SU-DHL-6 (cell line): Measurements from ENCODE around the gene FRMD4B.

Experiments
- H2AFZ ChIP-seq: fragments of 200-600 bp; sonication (generic); 2 replicates; pipeline ENCODE4 v1.6.1; 2014; ENCODE audit warnings: low read depth, mild to moderate bottlenecking, moderate library complexity, mixed read lengths, antibody characterized with exemption, low read length; ENCODE audit not compliant: severe bottlenecking
- H3F3A ChIP-seq: fragments of 200-600 bp; shearing (Covaris generic); 2 replicates; pipeline ENCODE4 v1.6.0; 2016; ENCODE audit warnings: antibody characterized with exemption, mild to moderate bottlenecking; ENCODE audit not compliant: insufficient read depth
- H3K27ac ChIP-seq: fragments of 200-600 bp; sonication (generic); 2 replicates; pipeline ENCODE4 v1.5.1; 2016; ENCODE audit warnings: low read depth, mild to moderate bottlenecking, low read length, moderate library complexity, mixed read lengths
- H3K27me3 ChIP-seq: fragments of 200-600 bp; sonication (generic), shearing (Covaris generic); 2 replicates; pipeline ENCODE4 v1.6.0; 2014; ENCODE audit warnings: mild to moderate bottlenecking, low read length
- H3K36me3 ChIP-seq: fragments of 200-600 bp; sonication (generic); 2 replicates; pipeline ENCODE4 v1.6.1; 2014; ENCODE audit warnings: mild to moderate bottlenecking, low read length, mixed read lengths
- H3K4me2 ChIP-seq: fragments of 300-600, 200-600 bp; shearing (Covaris generic), sonication (generic); 2 replicates; pipeline ENCODE4 v1.6.0; 2014; ENCODE audit warnings: low read length, low read depth, mild to moderate bottlenecking; ENCODE audit not compliant: poor library complexity, severe bottlenecking
- H3K4me3 ChIP-seq: fragments of 200-600 bp; sonication (generic); 2 replicates; pipeline ENCODE4 v1.5.1; 2014; ENCODE audit warnings: antibody characterized with exemption, low read length, mild to moderate bottlenecking, mixed read lengths; ENCODE audit not compliant: insufficient read depth, poor library complexity, severe bottlenecking
- H3K79me2 ChIP-seq: fragments of 200-600 bp; sonication (generic); 2 replicates; pipeline ENCODE4 v1.6.1; 2014; ENCODE audit warnings: mild to moderate bottlenecking, low read length, moderate library complexity; ENCODE audit not compliant: insufficient read depth
- H3K9ac ChIP-seq: fragments of 200-600 bp; sonication (generic); 2 replicates; pipeline ENCODE4 v1.7.0; 2014; ENCODE audit warnings: mild to moderate bottlenecking, low read length
- H3K9me2 ChIP-seq: fragments of 200-600 bp; sonication (generic); replicated peaks from 2 replicates; pipeline ENCODE4 v1.6.1; 2014; ENCODE audit warnings: low read length; ENCODE audit not compliant: insufficient read depth
- H3K9me3 ChIP-seq: fragments of 200-600 bp; sonication (generic); 2 replicates; pipeline ENCODE4 v1.6.1; 2014; ENCODE audit warnings: low read length, mixed read lengths; ENCODE audit not compliant: insufficient read depth
- H4K20me1 ChIP-seq: fragments of 200-600 bp; sonication (generic); 2 replicates; pipeline ENCODE4 v1.6.1; 2014; ENCODE audit warnings: low read depth, mild to moderate bottlenecking, antibody characterized with exemption, low read length, moderate library complexity, mixed read lengths
- EZH2phosphoT487 ChIP-seq: fragments of 200-600 bp; sonication (generic), shearing (Covaris generic); conservative IDR thresholded peaks from 2 replicates; pipeline ENCODE4 v1.6.1; 2018; ENCODE audit warnings: mild to moderate bottlenecking, antibody characterized with exemption, low read length, moderate library complexity, mixed read lengths
- TF ChIP-seq, protein P1 (sequence below): fragments of 200-600 bp; sonication (generic); IDR thresholded peaks from one replicate; pipeline ENCODE4 v1.5.1; 2017; ENCODE audit warnings: antibody characterized with exemption, mild to moderate bottlenecking, low read length, moderate library complexity; ENCODE audit not compliant: insufficient read depth, poor library complexity, severe bottlenecking

FRMD4B gene

DNA sequence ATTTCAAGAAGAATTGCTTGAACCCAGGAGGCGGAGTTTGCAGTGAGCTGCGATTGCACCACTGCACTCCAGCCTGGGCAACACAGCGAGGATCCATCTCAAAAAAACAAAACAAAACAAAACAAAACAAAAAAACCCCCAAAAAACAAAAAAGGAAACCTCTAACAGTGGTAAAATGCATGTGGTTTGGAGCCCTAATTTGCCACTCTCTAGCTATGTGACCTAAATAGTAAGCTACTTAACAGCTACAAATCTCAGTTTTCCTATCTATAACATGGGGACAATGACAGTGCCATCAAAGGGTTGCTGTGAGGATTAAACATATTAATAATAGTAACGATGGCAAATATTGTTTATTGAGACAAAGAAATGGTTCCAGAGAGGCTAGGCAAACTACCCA lies 144.1 kb downstream of the FRMD4B start:
- H3K9me3 ChIP-seq = no peaks in the 10 kb centered on the region
- no peaks in the 10 kb centered on the region for H4K20me1 ChIP-seq
- no peak overlapping the region for H3K27ac ChIP-seq
- H3F3A ChIP-seq = no peaks in the 10 kb centered on the region
- no peak overlapping the region for H3K9ac ChIP-seq
- no peak overlapping the region for H3K4me2 ChIP-seq
- no peaks in the 10 kb centered on the region for H3K9me2 ChIP-seq
- H2AFZ ChIP-seq = no peak overlapping the region
- H3K27me3 ChIP-seq = no peaks in the 10 kb centered on the region
- TF ChIP-seq, protein P1, sequence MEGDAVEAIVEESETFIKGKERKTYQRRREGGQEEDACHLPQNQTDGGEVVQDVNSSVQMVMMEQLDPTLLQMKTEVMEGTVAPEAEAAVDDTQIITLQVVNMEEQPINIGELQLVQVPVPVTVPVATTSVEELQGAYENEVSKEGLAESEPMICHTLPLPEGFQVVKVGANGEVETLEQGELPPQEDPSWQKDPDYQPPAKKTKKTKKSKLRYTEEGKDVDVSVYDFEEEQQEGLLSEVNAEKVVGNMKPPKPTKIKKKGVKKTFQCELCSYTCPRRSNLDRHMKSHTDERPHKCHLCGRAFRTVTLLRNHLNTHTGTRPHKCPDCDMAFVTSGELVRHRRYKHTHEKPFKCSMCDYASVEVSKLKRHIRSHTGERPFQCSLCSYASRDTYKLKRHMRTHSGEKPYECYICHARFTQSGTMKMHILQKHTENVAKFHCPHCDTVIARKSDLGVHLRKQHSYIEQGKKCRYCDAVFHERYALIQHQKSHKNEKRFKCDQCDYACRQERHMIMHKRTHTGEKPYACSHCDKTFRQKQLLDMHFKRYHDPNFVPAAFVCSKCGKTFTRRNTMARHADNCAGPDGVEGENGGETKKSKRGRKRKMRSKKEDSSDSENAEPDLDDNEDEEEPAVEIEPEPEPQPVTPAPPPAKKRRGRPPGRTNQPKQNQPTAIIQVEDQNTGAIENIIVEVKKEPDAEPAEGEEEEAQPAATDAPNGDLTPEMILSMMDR = no peak
- TF ChIP-seq EZH2phosphoT487 = no peak
- no peak overlapping the region for H3K4me3 ChIP-seq
- no peaks in the 10 kb centered on the region for H3K36me3 ChIP-seq
- H3K79me2 ChIP-seq = no peaks in the 10 kb centered on the region

DNA sequence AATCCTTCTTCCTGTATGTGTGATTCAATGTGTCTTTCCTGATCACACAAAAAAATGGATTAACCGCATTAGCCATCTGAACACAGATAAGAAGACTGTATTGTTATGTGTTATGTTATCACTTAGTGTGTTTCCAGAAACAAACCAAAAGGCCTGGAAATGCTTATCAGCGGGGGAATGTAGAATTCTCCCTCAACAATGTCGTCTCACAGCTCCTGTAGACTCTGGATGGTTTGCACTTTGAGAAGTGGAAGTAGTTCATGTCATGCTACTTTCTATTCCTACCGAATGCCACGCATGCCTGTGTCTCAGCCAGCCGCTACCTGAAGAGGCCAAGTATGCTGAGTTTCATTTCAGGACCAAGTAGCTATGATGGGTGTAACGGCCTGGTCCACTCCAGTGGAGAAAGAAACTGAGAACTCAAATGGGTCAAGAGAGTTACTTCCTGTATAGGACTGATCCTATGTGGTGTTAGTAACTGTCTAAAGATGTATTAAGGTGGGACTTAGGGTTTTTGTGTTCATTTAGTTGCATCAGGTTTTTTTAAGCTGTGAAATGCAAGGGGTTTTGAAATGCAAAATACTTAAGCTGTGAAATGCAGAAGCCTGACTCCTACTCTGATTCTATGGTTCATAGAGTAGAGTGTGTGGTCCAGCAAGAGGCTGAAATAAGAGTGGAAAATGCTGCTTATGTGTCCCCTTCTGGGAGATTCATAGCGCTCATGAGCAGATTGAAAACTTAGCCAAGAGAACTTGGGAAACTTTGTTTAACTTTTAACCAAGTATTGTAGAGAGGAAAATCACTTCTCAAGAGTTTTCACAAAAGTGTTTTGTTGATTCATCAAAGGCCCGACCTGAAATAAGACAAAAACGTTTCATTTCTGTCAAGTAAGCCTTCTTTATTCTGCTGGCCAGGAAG lies 145.0 kb downstream of the FRMD4B start:
- no peak overlapping the region for H3K4me2 ChIP-seq
- no peaks in the 10 kb centered on the region for H4K20me1 ChIP-seq
- H3K27ac ChIP-seq = no peak overlapping the region
- no peaks in the 10 kb centered on the region for H3K79me2 ChIP-seq
- H3K9me2 ChIP-seq = no peaks in the 10 kb centered on the region
- no peak overlapping the region for H3K4me3 ChIP-seq
- H3K9ac ChIP-seq = no peak overlapping the region
- no peaks in the 10 kb centered on the region for H3K36me3 ChIP-seq
- no peaks in the 10 kb centered on the region for H3K27me3 ChIP-seq
- no peak overlapping the region for H2AFZ ChIP-seq
- H3K9me3 ChIP-seq = no peaks in the 10 kb centered on the region
- no peaks in the 10 kb centered on the region for H3F3A ChIP-seq
- TF ChIP-seq, protein P1 = no peak
- no peak for TF ChIP-seq EZH2phosphoT487

DNA sequence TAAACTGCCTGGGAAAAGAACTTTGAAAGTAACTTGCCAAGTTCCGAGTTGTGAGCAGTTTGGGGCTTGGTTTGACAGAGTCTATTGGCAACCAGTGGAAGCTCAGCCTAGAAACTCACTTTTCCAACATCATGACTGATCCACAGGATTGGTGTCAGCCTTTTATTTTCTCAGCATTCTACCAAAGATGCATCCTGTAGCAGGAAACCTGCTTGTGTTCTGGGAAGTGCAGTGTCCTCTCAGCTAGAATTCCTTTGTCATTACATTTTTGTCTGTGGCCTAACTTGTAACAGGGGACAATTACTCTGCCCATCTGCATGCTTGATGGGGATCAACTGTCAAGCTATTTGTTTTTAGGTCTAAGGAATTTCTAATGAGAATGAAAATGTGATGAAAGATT lies 146.8 kb downstream of the FRMD4B start:
- H3K27ac ChIP-seq = no peak overlapping the region
- no peaks in the 10 kb centered on the region for H4K20me1 ChIP-seq
- no peak overlapping the region for H2AFZ ChIP-seq

More for the DNA sequence above, 146.8 kb downstream of the FRMD4B start:
- Histone ChIP-seq H3K9ac (no peak overlapping the region), H3K4me3 (no peak overlapping the region), H3K36me3 (no peaks in the 10 kb centered on the region), H3K9me2 (no peaks in the 10 kb centered on the region), H3K79me2 (no peaks in the 10 kb centered on the region), H3F3A (no peaks in the 10 kb centered on the region), H3K4me2 (no peak overlapping the region), H3K27me3 (no peaks in the 10 kb centered on the region), H3K9me3 (no peaks in the 10 kb centered on the region)
- TF ChIP-seq, protein P1 = no peak
- no peak for TF ChIP-seq EZH2phosphoT487
